RWPE1 (cell line): ENCODE measurements around the gene TCF7.

Source experiments
- CTCF ChIA-PET: fragments of 350-600 bp; sonication (Branson Sonifier 250); formaldehyde crosslinking; extraction: SDS; loops from one replicate; lab custom pipeline; 2021; lab: Yijun Ruan, JAX
- POLR2A ChIA-PET: fragments of 400-600 bp; formaldehyde crosslinking; extraction: SDS; loops from one replicate; lab custom pipeline; 2020; ENCODE audit warnings: antibody characterized with exemption; ENCODE audit not compliant: low non-redundant PET; lab: Yijun Ruan, JAX
- DNase-seq: peaks from one replicate; pipeline ENCODE4 v3.0.0; 2012; ENCODE audit warnings: low spot score
- H3K27ac ChIP-seq: fragments of 450-650 bp; 2 replicates; pipeline ENCODE4 v1.5.1; 2017
- TF ChIP-seq, protein P1 (sequence below): fragments of 450-650 bp; conservative IDR thresholded peaks from 2 replicates; pipeline ENCODE4 v1.5.1; 2017; ENCODE audit warnings: low read depth, mild to moderate bottlenecking

The TCF7 gene

DNA sequence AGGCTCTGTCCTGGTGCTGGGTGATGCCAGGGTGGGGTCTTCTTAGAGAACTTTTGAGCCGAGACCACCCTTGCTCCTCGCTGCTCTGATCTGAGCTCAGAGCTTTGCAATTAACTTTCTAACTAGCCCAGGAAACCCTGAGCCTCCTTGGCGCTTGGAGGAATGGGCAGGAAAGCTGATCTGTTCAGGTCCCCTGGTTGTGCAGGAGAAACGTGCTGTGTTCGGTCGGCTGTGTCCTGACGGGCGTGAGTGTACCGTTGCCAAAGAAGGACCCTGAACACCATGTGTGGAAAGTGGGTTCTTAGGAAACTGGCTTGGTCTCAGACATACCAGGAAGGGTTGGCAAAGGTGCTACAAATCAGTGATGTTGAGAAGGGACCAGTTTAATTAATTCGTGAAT is 1.8 kb downstream of the TCF7 start:
- CTCF ChIA-PET, result interaction anchor here (0.9 to 2.4 kb wide), 2 partner anchors 77 to 1342 kb away, joined by 3 to 12 read pairs; no protein-coding TSS in a partner anchor
- peak overlapping the region; percentile 53; the same call in 1 of the 2 replicates for H3K27ac ChIP-seq
- DNase-seq, result no peak
- POLR2A ChIA-PET, result interaction anchor here (0.9 kb wide), 1 partner anchor 23 kb away, joined by 4 read pairs; no protein-coding TSS in a partner anchor
- TF ChIP-seq, protein P1, sequence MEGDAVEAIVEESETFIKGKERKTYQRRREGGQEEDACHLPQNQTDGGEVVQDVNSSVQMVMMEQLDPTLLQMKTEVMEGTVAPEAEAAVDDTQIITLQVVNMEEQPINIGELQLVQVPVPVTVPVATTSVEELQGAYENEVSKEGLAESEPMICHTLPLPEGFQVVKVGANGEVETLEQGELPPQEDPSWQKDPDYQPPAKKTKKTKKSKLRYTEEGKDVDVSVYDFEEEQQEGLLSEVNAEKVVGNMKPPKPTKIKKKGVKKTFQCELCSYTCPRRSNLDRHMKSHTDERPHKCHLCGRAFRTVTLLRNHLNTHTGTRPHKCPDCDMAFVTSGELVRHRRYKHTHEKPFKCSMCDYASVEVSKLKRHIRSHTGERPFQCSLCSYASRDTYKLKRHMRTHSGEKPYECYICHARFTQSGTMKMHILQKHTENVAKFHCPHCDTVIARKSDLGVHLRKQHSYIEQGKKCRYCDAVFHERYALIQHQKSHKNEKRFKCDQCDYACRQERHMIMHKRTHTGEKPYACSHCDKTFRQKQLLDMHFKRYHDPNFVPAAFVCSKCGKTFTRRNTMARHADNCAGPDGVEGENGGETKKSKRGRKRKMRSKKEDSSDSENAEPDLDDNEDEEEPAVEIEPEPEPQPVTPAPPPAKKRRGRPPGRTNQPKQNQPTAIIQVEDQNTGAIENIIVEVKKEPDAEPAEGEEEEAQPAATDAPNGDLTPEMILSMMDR, result no peak

DNA sequence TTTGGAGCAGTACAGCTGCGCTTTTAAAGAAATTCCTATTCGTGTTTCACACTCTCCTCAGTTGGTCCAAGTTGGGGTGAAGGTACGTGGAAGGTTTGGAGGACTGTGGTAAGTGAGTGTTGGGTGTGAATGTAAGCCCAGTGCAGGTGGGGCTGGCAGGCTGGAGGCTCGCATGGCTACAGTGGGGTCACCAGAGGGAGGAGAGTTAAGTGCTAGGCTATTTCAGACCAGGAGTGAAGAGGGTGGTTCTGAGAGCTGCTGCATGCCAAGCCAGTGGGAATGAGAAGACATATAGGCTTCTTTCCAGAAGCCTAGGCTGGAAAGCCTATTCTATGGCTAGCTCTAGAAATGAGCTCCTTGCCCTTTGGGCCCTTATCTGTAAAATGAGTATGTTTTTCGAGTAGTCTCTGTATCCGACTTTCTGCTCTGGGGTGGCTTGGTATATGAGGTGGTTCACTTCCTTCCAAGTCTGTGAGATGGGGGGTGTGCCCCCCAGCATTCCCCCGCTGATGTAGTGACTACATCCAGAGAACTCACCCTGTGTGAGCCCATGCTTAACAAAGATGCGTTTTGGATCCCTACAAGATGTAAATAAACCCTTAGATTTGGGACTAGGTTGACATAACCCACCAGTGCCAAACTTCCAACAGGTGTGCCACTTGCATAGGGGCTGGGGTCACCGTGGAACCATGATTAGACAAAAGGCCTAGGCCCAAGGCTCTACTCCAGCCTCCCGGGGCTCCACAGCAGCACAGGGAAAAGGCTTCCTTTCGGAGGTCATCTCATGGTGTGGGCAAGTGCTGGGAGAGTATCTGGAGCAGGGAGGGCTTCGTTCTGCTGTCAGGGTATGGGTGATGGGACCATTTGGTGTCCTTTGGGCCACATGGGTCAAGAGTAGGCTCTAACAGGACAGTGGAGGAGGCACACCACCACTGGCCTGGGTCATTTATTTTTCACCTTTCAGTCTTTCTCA is 2.6 kb downstream of the TCF7 start:
- POLR2A ChIA-PET, result interaction anchor here (0.9 kb wide), 1 partner anchor 22 kb away, joined by 4 read pairs; no protein-coding TSS in a partner anchor
- TF ChIP-seq, protein P1, result no peak
- CTCF ChIA-PET, result interaction anchor here (2.4 to 3.1 kb wide), 2 partner anchors 23 to 77 kb away, joined by 12 read pairs; no protein-coding TSS in a partner anchor
- no peak for DNase-seq
- H3K27ac ChIP-seq, result no peak overlapping the region

DNA sequence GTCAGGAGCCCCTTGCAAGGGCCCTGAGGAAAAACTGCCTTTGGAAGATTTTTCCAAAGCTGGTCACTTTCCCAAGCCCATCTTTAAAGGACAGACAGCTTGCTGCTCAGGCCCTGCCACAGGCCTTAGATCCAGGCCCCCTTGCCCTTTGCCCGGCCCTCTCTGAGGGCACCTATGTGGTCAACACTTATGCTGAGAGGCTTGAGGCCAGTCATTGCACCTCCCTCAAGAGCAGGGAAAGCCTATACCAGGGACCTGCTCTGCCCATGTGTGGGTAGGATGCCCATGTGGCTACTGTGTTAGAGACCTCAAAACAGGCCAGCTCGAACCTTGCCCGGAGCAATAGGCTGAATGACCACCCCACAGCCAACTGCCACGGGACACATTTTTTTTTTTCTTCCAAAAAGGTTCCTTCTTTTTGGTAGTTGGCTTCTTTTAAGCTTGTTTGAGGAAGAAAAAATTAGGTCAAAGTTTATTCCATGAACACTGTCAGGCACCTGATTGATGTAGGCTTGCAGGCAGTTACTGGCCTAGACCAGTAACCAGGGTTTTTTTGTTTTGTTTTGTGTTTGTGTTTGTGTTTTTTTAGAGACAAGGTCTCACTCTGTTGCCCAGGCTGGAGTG is 3.8 kb downstream of the TCF7 start:
- no peak for DNase-seq
- H3K27ac ChIP-seq, result no peak overlapping the region
- POLR2A ChIA-PET, result no interaction called here
- CTCF ChIA-PET, result interaction anchor here (0.5 to 3.1 kb wide), 5 partner anchors 17 to 278 kb away, joined by 3 to 12 read pairs (median 5); no protein-coding TSS in a partner anchor
- TF ChIP-seq, protein P1, result no peak

DNA sequence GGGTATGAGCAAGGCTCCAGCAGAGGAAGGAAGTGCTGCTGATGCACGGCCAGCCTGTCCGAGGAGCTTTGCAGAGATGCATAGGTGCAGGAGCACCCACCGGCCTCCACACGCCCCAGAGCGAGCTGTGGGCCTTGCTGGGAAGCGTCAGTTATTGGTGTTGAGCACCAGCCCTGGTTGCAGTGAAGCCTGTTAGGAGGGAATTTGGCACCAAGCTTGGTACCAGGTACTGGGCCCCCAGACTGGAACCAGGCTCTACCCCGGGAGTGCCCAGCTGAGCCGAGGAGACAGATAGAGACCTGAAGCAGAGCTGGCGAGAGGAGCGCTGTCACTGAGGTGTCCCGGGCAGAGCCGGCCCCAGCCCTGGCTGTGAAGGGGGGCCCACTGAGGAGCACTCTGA is 5.2 kb downstream of the TCF7 start:
- DNase-seq, result no peak
- ChIA-PET POLR2A (no interaction called here), CTCF (interaction anchor here (1.3 to 3.1 kb wide), 2 partner anchors 20 to 80 kb away, joined by 3 to 12 read pairs; no protein-coding TSS in a partner anchor)
- no peak overlapping the region for H3K27ac ChIP-seq
- TF ChIP-seq, protein P1, result no peak

DNA sequence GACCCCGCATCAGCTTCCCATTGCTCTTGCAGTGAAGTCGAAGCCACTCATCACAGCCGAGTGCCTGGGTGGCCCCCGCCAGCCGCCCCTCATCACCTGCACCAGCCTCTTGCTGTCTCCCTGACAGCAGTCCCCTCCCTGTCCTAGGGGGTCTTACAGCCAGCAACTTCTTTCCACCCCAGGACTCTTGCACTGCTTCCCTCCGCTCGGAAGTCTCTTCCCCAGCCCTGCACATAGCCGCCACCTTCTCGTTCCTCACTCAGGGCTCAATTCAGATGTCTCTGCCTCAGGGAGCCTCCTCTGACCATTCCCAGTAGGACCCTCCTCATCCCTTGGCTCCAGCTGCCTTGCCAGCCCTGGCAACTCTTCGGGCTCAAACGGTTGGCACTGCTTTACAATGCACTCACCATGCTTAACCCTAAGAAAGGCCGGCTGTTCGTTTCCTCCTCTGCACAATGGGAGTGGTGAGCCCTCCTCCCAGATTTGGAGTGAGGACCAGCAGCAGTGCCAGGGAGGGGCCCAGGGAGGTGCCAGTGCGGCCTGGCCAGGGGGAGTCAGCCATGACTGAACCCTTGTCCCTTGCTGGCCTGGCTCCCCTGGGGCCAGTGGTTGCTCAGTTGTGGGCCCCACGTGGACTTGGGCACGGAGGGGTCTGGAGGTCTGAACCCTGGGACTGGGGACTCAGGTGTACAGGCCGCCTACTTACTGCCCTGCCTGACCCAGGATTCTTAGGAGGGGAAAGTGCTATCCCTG is 6.1 kb downstream of the TCF7 start:
- CTCF ChIA-PET, result interaction anchor here (1.1 to 3.1 kb wide), 3 partner anchors 19 to 81 kb away, joined by 3 to 12 read pairs (median 6); no protein-coding TSS in a partner anchor
- no peak overlapping the region for H3K27ac ChIP-seq
- TF ChIP-seq, protein P1, result no peak
- POLR2A ChIA-PET, result no interaction called here
- DNase-seq, result no peak
